Measurements from ENCODE around the gene EID1. TPM values are rescaled to one million over a fixed set of nuclear protein-coding genes. Genes with fewer than 3 reads are reported as not detected.

Gene EID1
- total RNA-seq, 4 donors from 2014 or later = 110 to 146 (median 135) TPM

- TF ChIP-seq CTCF (IDR thresholded peaks at IDR 0.05 in 4 of 5, conservative IDR thresholded peaks at IDR 0.05 in 1 of 5) (no peak), POLR2A (IDR thresholded peaks at IDR 0.05) (no peak)
- Histone ChIP-seq H3K36me3 (no peaks in the 10 kb centered on the region), H3K9me3 (no peaks in the 10 kb centered on the region), H3K27me3 (no peaks in the 10 kb centered on the region), H3K4me3 (no peak overlapping the region), H3K4me1 (no peaks in the 10 kb centered on the region), H3K27ac (no peak overlapping the region)
- intact Hi-C loops (cut with DNase I; ENCODE audit: low total_unique reads) (loop anchor here (10.0 kb wide), 1 partner anchor 502 kb away; no protein-coding TSS in a partner anchor), in situ Hi-C loops (cut with MboI; ENCODE audit: low sequenced_read_pairs in 4 of 4) (loop anchor here in 3 of 4 donors (5.0 to 25.0 kb wide), 4 partner anchors 305 to 1285 kb away; partner anchors contain the start of genes FGF7 (in 2 of the 3), COPS2 (in 1 of the 3) and GALK2 (in 1 of the 3))
- no peak for DNase-seq
- ATAC-seq = no peak
Observed at GRCh38 chr15:48856942-48857341, 21.0 kb upstream of the EID1 start.

GRCh38 chr15:48858401-48858800 is 19.5 kb upstream of the EID1 start:
- Histone ChIP-seq H3K36me3 (no peaks in the 10 kb centered on the region), H3K4me1 (no peaks in the 10 kb centered on the region), H3K27ac (no peak overlapping the region), H3K4me3 (no peak overlapping the region), H3K9me3 (no peaks in the 10 kb centered on the region), H3K27me3 (no peaks in the 10 kb centered on the region)
- in situ Hi-C loops (cut with MboI; ENCODE audit: low sequenced_read_pairs in 4 of 4) = loop anchor here in 3 of 4 donors (5.0 to 25.0 kb wide), 4 partner anchors 304 to 1284 kb away; partner anchors contain the start of genes FGF7 (in 2 of the 3), COPS2 (in 1 of the 3) and GALK2 (in 1 of the 3)
- intact Hi-C loops (cut with DNase I; ENCODE audit: low total_unique reads) = loop anchor here (10.0 kb wide), 1 partner anchor 504 kb away; no protein-coding TSS in a partner anchor
- DNase-seq (no peak), ATAC-seq (no peak)
- TF ChIP-seq POLR2A (IDR thresholded peaks at IDR 0.05) = no peak
- no peak for TF ChIP-seq CTCF (IDR thresholded peaks at IDR 0.05 in 4 of 5, conservative IDR thresholded peaks at IDR 0.05 in 1 of 5)

GRCh38 chr15:48859426-48859825 is 18.5 kb upstream of the EID1 start:
- Histone ChIP-seq H3K27ac (no peak overlapping the region), H3K36me3 (no peaks in the 10 kb centered on the region), H3K4me1 (no peaks in the 10 kb centered on the region), H3K9me3 (no peaks in the 10 kb centered on the region), H3K4me3 (no peak overlapping the region), H3K27me3 (no peaks in the 10 kb centered on the region)
- TF ChIP-seq CTCF (IDR thresholded peaks at IDR 0.05 in 4 of 5, conservative IDR thresholded peaks at IDR 0.05 in 1 of 5) (no peak), POLR2A (IDR thresholded peaks at IDR 0.05) (no peak)
- DNase-seq = no peak
- intact Hi-C loops (cut with DNase I; ENCODE audit: low total_unique reads) (loop anchor here (10.0 kb wide), 1 partner anchor 505 kb away; no protein-coding TSS in a partner anchor), in situ Hi-C loops (cut with MboI; ENCODE audit: low sequenced_read_pairs in 4 of 4) (loop anchor here in 3 of 4 donors (5.0 to 25.0 kb wide), 4 partner anchors 303 to 1283 kb away; partner anchors contain the start of genes FGF7 (in 2 of the 3), COPS2 (in 1 of the 3) and GALK2 (in 1 of the 3))
- ATAC-seq = no peak

GRCh38 chr15:48861813-48862431 is 16.0 kb upstream of the EID1 start:
- no peaks in the 10 kb centered on the region for H3K9me3 ChIP-seq
- no peak for DNase-seq
- peak in 1 of 2 donors; percentile 70 for ATAC-seq
- H3K27ac ChIP-seq = no peak overlapping the region
- in situ Hi-C loops (cut with MboI; ENCODE audit: low sequenced_read_pairs in 4 of 4) (loop anchor here (10.0 to 25.0 kb wide), 7 partner anchors 103 to 1283 kb away; partner anchors contain the start of genes FGF7 (in 4 of the 4), COPS2 (in 1 of the 4), GALK2 (in 1 of the 4) and SHC4 (in 1 of the 4)), intact Hi-C loops (cut with DNase I; ENCODE audit: low total_unique reads) (loop anchor here (1.0 to 5.0 kb wide), 5 partner anchors 101 to 1283 kb away; partner anchors contain the start of genes FGF7 and SHC4)
- H3K4me1 ChIP-seq = no peaks in the 10 kb centered on the region
- H3K4me3 ChIP-seq = no peak overlapping the region
- H3K36me3 ChIP-seq = no peaks in the 10 kb centered on the region
- TF ChIP-seq CTCF (IDR thresholded peaks at IDR 0.05 in 4 of 5, conservative IDR thresholded peaks at IDR 0.05 in 1 of 5) = peak; percentile 69 to 90 (median 77)
- TF ChIP-seq POLR2A (IDR thresholded peaks at IDR 0.05) = no peak
- H3K27me3 ChIP-seq = no peaks in the 10 kb centered on the region
